GM21619 (cell line): ENCODE measurements around the gene DHRS3.

ENCODE experiments used
- ATAC-seq: cut with Tn5 transposase; IDR thresholded peaks from one replicate; pipeline ENCODE4 v1.9.1; 2021; ENCODE audit not compliant: unreplicated experiment

DHRS3 gene

DNA sequence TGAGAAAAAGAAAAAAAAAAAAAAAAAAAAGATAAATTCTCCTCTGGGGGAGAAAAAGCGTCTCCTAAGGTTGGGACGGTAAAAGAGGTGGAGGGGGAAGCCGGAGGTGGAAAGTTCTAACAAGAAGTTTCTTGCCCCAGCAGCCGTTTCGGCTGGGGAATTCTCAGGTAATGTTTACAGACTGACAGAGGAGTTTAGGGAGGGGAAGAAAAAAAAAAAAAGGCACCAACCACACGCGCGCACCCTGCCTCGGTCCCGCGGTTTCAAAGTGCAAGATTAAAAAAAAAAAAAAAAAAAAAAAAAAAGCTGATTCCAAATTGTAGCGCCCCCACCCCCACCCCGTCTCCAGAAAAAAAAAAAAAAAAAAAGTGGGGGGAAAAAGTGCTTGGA lies 504 bp downstream of the DHRS3 start:
- no peak for ATAC-seq

DNA sequence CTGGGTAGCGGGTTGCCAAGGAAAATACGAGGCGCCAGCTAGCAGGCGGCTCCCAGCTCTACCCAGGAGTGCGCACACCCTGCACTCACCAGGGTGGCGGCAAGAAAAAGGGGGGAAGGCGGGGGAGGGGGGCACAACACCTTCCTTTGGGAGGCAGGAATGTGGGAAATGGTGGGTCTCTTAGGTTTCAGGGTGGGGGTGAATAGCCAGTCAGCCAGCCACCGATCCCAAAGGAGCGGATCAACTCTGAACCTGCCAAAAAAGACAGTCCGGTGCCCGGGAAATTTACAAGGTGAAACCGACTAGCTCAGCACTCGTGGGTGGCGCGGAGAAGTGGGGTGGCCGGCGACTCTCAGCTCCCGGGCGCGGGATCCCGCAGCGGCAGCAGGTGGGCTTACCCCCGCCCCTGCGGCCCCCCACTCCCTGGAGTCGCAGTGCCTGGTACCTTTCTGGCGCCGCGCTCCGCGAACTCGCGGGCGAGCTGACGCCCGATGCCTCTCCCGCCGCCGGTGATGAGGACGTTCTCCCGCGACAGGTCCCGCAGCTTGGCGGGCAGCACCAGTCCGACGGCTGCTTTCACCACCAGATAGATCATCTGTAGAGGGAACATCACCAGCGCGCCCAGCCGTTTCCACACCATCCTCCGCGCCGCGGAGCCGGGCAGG lies 1.2 kb downstream of the DHRS3 start:
- ATAC-seq: no peak

DNA sequence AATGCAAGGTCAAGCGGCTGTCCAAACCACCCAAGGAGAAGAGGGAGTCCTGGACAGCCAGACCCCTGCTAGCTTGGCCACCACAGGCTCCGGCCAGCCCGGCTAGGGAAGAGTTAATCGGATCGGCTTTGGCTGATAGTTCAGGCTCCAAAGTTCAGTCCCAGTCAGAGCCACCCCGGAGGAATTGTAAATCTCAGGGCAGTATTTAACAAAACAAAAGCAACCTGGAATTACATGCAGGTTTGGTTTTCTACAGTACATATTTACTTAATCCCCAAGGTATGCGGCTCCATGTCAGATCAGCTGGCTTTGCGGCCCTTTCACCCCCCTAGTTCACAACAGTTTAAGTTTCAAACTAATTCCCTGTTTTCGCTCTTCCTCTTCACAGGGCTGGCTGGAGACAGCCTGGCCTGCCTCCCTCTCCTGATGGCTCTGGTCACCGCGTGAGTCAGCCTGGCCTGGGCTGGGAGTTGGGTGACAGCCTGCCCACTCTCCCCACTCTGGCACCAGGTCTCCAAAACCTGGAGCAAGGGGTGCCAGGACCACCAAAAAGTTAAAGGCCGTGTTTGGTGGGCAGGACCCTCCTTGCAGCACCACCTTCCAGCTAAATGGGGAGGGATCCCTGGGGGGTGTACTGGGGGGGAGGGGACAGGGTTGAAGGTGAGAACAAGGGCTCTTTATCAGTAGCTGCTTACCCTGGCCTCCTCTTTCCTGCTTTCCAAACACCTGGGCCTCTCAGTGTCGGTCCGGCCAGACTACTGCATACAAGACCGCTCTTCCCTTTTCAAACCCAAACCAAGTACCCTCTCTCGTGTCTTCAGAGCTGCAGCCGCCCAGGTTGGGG lies 1.9 kb downstream of the DHRS3 start:
- no peak for ATAC-seq

DNA sequence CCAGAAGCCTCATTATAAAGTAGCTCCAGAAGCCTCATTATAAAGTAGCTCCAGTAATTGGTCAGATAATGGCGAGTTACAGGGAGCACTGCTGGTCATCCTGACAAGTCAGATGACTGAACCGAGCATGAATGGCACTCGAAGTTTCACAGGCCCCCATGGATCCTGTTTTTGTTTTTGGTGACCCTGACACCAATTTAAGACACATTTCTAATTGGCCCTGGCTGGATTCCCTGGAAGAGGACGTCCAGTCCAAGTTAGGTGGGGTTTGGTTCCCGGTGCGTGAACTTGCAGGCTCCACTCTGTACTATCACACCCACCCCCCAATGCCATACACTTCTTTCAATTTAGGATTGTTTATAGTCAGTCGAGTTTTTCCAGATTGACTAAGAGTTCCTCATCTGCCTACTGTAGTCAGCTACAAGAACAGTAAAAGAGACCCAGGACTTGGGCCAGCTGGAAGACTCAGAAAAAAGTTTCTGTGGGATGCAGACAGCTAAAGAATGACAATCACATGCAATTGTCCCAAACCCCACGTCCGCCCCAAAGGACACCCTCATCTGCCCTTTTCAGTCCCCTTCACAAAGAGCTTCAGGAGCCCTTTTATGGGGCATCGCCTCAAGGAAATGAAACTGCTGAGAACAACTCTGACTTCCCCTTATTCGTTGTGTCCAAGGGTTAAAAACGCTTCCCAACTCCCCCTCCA lies 2.7 kb downstream of the DHRS3 start:
- ATAC-seq: no peak

DNA sequence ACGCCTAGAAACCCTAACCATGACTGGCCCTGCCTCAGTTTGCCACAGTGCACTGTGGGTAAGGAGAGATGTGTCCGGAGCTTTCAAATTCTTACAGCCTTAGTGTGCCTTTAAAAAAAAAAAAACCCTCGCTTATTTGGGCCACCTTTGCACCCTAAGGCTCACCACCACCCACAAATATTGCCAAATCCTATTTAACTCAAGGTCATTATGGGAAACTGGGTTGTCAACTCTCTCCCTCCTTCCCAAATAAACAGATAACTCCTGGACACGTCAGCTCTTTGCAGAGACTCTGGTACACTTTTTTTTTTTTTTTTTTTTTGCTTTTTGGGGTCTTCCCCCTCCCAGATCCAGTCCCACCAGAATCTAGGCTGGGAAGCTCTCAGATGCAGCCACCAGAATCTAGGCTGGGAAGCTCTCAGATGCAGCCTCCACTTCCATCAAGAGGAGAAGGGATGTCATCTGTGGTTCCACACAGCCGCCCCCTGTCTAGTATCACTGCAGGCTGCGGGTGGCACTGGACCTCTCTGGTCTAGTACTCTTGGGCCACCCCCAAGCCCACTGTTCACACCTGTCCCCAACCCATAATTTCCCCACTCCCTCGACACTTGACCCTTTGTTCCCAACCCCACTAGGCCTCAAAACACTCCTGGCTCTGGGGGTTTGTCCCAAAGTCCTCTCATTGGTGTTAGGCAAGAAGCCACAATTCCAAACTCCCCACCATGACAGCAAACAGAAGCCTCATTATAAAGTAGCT lies 3.4 kb downstream of the DHRS3 start:
- no peak for ATAC-seq

DNA sequence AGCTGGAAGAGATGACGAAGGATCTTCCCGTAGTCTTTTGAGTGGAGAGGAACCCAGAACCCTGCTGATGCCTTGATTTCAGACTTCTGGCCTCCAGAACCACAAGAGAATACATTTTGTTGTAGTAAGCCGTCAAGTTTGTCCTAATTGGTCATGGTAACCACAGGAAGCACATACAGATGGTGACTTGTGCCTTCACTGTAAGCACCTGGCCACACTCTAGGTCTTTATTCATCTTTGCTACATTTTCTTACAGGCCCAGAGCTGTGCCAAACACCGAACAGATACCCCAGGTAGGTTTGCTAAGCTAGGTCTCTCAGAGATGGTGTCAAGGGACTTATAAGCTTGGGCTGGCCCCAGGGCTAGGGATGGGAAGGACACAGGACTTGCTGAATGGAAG lies 4.8 kb downstream of the DHRS3 start:
- no peak for ATAC-seq

DNA sequence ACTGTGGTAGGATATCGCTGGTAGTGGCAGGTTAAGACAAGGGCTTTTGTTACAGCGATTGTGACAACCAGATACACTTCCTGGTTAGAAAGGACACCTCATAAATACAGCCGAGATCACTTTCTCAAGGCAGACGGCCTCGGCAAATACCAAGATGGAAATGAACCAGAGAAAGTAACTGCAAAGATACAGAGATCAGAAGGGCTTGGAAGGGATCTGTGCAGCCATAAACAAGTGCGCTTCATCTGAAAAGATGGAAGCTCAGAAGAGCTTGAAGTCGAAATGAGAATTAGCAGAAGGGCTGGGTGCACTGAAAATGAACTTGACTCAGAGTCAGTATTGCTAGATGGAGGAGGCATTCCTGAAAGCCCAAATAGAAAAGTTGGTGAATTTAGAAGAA lies 7.1 kb downstream of the DHRS3 start:
- ATAC-seq: no peak

DNA sequence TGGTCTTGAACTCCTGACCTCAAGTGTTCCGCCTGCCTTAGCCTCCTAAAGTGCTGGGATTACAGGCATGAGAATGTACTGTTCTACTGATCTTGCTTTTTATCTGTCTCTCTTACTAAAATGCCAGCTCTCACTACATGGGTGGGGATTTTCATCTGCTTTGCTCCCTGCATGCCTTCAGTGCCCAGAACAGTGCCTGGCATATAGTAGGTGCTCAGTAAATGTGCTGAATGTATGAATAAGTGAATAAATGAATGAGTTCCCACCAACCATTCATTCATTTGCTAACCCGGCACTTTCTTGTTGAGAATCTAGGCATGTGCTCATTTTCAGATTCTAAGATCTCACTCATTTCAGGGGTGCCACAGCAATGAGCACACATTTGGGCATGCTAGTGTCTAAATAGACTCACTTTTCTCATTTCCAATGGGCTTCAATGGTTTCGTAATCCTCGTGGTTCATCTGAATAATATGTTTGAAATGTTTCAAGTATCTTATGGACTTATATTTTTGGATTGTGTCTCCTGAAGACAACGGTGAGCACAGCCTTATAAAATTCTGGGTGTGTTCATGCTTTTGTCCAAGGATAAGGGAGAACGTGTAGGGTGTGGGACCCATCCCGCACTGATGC lies 7.6 kb downstream of the DHRS3 start:
- ATAC-seq: no peak

DNA sequence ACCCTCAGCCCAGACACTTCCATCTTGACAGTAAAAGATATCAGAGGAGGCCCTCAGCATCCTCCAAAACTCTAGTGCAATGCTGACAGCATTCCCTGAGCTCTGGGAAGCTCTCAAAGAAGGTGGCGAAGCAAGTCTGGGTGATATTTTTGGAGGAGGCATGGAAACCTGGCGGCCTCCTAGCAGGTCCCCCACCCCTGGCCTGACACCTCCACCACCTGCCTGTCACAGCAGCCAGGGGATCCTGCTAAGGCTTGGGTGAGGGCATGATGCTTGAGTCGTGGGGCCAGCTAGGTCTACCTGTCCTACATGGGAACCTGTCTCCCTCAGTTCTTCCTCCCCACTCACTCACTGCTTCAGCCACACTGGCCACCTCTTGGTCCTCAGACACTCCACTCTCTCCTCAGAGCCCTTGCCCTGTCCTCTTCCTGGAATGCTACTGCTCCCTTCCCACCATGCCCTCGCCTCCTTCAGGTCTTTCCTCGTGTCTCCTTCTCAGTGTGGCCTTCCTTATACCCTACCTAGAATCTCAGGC lies 8.5 kb downstream of the DHRS3 start:
- ATAC-seq: no peak

DNA sequence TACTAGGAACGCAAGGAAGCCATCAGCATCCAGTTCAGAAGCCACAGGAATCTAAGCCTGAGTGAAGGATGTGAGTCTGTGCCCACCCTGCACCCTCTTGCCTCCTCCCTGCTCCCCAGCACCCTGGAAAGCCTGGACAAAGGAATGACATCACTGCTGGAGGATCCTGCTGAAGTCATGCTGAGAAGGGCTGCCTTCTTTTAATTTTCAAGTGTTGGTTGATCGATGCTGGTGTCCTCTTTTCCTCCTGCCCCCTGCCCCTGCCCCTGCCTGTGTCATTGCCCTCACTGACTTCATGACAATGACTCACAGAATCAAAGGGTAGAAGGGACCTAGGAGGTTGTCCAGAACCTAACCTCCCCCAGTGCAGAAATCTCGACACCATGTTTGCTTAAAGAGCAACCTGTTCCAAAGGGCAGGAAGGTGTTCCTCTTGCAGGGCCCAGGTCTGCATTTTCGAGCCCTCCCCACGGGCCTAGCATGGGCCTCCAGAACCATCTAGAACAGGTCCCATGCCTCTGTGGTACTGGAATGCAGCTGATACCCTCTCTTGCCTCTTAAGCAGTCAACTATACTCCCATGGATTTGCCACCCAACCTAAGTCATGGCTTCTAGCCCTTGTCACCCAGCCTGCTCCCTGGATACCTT lies 9.6 kb downstream of the DHRS3 start:
- no peak for ATAC-seq

DNA sequence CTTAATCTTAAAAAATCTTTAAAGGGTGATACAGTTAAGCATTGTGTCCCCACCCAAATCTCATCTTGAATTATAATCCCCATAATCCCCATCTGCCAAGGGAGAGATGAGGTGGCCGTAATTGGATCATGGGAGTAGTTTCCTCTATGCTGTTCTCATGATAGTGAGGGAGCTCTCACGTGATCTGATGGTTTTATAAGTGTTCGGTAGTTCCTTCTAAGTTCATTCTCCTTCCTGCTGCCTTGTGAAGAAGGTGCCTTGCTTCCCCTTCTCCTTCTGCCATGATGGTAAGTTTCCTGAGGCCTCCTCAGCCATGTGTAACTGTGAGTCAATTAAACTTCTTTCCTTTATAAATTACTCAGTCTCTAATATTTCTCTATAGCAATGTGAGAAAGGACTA lies 10.7 kb downstream of the DHRS3 start:
- ATAC-seq: no peak

DNA sequence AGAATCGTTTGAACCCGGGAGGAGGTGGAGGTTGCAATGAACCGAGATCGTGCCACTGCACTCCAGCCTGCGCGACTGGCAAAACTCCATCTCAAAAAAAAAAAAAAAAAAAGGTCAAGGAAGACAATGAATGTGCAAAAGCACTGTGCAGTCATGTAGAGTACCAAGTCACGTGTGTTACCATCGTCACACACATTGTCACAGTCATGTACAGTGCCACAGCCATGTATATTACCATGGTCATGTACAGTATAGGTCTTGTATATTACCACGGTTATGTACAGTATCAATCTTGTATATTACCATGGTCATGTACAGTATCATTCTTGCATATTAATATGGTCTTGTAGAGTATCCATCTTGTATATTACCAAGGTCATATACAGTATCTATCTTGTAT lies 13.0 kb downstream of the DHRS3 start:
- ATAC-seq: no peak

DNA sequence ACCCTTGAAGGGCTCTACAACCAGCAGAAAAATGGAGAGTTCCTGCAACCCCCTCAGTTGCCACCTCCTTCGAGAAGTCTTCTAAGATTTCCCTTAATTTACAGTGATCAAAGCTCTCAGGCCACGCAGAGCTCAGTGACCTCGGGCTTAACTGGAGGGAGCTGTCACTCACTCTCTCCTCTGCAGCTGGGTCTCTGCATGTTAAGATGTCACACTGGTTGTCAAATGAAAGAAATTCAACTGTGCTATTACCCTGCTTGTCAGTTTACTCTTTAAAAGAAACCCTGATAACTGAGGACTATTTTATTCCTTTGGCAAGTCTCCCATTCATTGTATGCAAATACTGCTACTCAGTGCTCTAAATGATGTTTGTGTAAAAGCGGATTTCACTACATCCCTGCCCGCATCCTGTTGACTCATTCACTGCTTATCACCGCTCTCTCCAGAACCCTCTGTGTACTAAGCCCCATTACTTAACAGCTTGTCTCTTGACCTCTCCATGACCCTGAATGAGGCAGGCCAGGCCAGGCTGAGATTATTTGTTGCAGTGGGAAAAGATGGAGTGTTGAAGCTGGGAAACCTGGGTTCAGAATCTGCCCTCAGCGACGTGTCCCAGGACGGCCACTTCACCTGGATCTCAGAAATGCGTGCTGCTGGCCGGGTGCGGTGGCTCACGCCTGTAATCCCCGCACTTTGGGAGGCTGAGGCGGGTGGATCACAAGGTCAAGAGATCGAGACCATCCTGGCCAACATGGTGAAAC lies 13.7 kb downstream of the DHRS3 start:
- peak; percentile 81 for ATAC-seq

DNA sequence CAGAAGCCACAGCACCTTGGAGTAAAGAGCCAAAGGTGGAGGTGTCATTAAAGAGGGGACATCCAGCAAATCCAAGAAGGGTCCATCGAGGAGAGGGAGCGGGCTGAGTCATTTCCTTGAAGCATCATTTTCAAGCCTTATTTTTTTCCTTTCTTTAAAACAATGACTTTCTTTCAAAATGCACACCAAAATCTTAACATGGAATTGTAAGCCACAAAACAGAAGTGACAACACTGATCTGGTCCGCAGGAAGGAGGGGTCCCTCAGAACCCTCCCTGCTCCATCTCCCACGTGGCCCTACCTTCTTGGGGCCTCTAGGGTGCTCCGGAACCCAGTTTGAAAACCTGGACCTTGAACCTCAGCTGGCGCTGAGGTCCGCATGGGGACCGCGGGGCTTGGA lies 14.8 kb downstream of the DHRS3 start:
- ATAC-seq: no peak

DNA sequence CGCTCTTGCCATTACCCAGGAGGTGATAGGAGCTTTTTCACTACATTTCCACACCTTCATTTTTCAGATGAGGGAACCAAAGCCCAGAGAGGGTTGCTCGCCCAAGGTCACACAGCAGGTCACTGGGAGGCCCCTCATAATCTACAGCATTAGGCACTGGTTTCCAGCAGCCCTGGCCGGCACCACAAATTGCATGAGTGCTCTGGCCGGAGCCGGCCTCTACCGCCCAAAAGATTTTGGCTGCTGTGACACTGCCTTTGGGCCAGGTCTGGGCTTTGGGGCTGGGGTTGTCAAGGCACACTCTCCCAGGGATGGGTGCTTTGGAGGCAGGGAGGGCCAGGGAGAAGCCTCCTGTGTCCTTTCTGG lies 15.4 kb downstream of the DHRS3 start:
- ATAC-seq: no peak

DNA sequence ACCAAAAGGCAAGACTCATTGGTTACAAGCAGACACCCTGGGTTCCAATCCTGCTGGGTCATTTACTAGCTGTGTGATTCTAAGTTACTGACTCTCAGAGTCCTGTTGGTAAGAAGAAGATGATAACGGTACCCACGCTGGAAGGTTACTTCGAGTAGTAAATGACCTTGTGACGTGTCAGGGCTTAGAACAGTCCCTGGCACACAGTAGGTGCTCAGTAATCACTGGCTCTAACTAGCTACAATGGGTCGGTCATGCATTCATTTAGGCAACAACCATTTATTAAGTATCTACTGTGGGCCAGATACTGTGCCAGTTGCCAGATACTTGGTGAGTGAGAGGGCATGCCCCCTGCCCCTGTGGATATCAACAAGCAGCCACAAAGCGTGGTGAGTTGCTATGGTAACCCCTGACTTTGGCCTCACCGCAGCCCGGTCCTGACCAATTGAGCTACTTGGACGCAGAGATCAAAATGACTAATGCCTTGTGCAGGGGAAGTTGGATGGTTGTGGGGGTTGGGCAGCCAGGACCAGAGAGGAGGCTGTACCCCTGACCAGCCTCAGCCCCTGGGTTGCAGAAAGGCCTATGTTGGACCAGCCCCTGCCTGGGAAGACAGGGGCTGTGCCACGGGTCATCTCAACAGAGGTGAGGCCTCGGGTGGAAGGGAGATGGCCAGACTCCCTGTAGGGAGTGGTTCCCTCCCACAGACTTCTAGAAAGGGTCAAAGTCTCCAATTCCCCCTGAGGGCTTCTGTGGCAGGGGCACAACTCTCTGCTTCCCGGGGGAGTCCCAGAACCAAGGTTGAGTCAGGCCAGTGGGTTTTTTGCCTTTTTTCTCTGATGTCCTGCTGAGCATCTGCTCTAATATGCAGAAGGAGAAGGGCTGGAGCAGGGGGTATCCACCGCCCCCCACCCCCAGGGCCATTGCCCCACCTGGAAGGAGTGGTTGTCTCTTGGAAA lies 16.0 kb downstream of the DHRS3 start:
- ATAC-seq: peak; percentile 56

DNA sequence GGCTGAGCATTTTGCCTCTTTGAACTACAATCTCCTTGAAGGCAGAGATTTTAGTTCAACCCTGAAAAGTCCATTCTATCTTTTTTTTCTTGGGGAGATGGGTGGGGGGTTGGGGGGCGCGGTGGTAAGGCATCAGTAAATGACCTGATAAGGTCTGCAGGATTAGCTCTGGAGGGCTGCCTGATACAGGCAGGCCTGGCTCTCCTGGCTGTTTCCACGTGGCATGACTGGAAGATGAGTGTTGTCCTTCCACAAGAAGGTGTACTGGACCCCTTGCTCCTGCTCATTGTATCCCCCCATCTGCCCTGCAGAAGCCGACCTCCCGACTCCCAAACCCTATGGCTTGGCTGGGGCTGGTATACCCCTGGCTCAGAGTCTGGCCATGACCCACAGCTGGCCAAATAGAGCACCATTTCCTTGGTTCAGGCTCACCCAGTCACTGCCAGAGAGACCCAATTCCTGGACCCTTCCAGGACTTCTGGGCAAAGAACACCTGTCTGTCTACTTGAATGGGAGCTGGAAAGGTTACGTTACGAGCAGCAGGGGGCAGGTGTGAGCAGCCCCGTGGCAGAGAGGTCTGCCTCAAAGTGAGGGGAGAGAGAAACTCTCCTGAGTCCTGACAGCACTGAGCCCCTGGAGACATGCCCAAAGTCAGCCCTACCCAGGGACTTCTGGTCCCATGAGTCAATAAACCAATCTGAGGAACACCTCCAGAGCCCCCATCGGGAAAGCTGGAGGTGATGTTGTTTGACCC lies 17.0 kb downstream of the DHRS3 start:
- ATAC-seq: no peak

DNA sequence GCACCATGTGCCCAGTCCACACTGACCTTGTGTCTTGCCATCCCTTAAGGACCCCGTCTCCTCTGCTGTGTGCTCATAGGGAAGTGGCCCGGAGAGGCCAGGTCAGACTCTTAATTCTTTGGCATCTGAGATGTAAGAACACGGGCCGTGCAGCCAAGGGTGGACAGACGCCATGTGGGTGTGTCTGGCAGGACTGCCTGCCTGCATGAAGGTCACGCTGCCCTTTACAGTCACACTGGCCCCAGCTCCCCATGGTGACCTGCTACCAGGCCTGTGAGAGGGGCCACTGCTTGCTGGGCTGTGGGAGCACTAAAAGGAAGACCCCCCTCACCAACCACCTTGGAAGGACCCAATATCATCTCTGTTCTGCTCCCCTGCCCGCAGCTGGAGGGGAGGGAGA lies 17.7 kb downstream of the DHRS3 start:
- ATAC-seq: no peak
